Breast epithelium (tissue), 3 donors: ENCODE results near the gene PTPN14.

Source experiments
- POLR2A ChIP-seq: fragments of 450-650 bp; IDR thresholded peaks from one replicate; pipeline ENCODE4 v1.6.1; 2016; ENCODE audit warnings: antibody characterized with exemption, mild to moderate bottlenecking, moderate library complexity
- POLR2AphosphoS5 ChIP-seq, 3 donors: sonication (generic); formaldehyde crosslinking; IDR thresholded peaks; one replicate each; pipeline ENCODE4 v1.6.1; 2017; ENCODE audit warnings: antibody characterized with exemption in 3 of 3
- TF ChIP-seq, protein P1 (sequence below), 3 donors: fragments of 450-650 bp; IDR thresholded peaks; one replicate each; pipeline ENCODE4 v1.5.1; 2016 to 2017; ENCODE audit warnings: antibody characterized with exemption in 3 of 3, mild to moderate bottlenecking in 3 of 3, moderate library complexity in 3 of 3

- TF ChIP-seq, protein P1, sequence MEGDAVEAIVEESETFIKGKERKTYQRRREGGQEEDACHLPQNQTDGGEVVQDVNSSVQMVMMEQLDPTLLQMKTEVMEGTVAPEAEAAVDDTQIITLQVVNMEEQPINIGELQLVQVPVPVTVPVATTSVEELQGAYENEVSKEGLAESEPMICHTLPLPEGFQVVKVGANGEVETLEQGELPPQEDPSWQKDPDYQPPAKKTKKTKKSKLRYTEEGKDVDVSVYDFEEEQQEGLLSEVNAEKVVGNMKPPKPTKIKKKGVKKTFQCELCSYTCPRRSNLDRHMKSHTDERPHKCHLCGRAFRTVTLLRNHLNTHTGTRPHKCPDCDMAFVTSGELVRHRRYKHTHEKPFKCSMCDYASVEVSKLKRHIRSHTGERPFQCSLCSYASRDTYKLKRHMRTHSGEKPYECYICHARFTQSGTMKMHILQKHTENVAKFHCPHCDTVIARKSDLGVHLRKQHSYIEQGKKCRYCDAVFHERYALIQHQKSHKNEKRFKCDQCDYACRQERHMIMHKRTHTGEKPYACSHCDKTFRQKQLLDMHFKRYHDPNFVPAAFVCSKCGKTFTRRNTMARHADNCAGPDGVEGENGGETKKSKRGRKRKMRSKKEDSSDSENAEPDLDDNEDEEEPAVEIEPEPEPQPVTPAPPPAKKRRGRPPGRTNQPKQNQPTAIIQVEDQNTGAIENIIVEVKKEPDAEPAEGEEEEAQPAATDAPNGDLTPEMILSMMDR (IDR thresholded peaks at IDR 0.05), result no peak
- TF ChIP-seq POLR2AphosphoS5 (IDR thresholded peaks at IDR 0.05), result no peak
- TF ChIP-seq POLR2A, result no peak
Observed at GRCh38 chr1:214416858-214417257, 134.5 kb downstream of the PTPN14 start.
